HG02884 (cell line): ENCODE measurements around the gene SART3.
"Not testable (repeated sequence)": the region's sequence is repeated elsewhere in the genome, so short reads cannot be mapped to it uniquely, and the experiment has no call there.

Experiments
- ATAC-seq: cut with Tn5 transposase; IDR thresholded peaks from one replicate; pipeline ENCODE4 v1.9.1; 2021; ENCODE audit warnings: mild to moderate bottlenecking, moderate library complexity; ENCODE audit not compliant: unreplicated experiment

Gene SART3

GRCh38 chr12:108582978-108583770 is 22.2 kb upstream of the SART3 start:
- no peak for ATAC-seq

- ATAC-seq, result no peak
Observed at GRCh38 chr12:108582509-108582908, 21.5 kb upstream of the SART3 start.

- no peak for ATAC-seq
Observed at GRCh38 chr12:108581311-108582227, 20.6 kb upstream of the SART3 start.

- ATAC-seq, result no peak
Observed at GRCh38 chr12:108580531-108580930, 19.6 kb upstream of the SART3 start.

- ATAC-seq, result no peak
Observed at GRCh38 chr12:108578813-108579212, 17.8 kb upstream of the SART3 start.

- no peak for ATAC-seq
Observed at GRCh38 chr12:108578264-108578663, 17.3 kb upstream of the SART3 start.

- no peak for ATAC-seq
Observed at GRCh38 chr12:108577458-108577857, 16.5 kb upstream of the SART3 start.

GRCh38 chr12:108576660-108577234 is 15.8 kb upstream of the SART3 start:
- ATAC-seq, result no peak

GRCh38 chr12:108575199-108575912 is 14.4 kb upstream of the SART3 start:
- ATAC-seq, result no peak

- ATAC-seq, result not testable (repeated sequence)
Observed at GRCh38 chr12:108574276-108574675, 13.3 kb upstream of the SART3 start.

- peak; percentile 43 for ATAC-seq
Observed at GRCh38 chr12:108573317-108573716, 12.3 kb upstream of the SART3 start.

GRCh38 chr12:108572166-108572790 is 11.3 kb upstream of the SART3 start:
- no peak for ATAC-seq

- ATAC-seq, result no peak
Observed at GRCh38 chr12:108571609-108572165, 10.7 kb upstream of the SART3 start.

- ATAC-seq, result no peak
Observed at GRCh38 chr12:108570743-108571608, 10.0 kb upstream of the SART3 start.

GRCh38 chr12:108568338-108569154 is 7.6 kb upstream of the SART3 start:
- peak; percentile 76 for ATAC-seq

GRCh38 chr12:108567406-108568337 is 6.7 kb upstream of the SART3 start:
- ATAC-seq, result no peak

GRCh38 chr12:108566452-108566851 is 5.5 kb upstream of the SART3 start:
- ATAC-seq, result no peak
